GM12875 (cell line): ENCODE measurements around the gene PTH.

Experiments
- H3K4me3 ChIP-seq: one replicate; pipeline ENCODE4 v1.5.1; 2011; ENCODE audit warnings: low read depth, low read length, control low read depth
- TF ChIP-seq, protein P1 (sequence below): IDR thresholded peaks from 2 replicates; pipeline ENCODE4 v1.5.1; 2011; ENCODE audit warnings: low read depth, mild to moderate bottlenecking, control low read depth, inconsistent platforms, low read length, moderate library complexity, borderline replicate concordance; ENCODE audit not compliant: insufficient read depth

PTH gene

DNA sequence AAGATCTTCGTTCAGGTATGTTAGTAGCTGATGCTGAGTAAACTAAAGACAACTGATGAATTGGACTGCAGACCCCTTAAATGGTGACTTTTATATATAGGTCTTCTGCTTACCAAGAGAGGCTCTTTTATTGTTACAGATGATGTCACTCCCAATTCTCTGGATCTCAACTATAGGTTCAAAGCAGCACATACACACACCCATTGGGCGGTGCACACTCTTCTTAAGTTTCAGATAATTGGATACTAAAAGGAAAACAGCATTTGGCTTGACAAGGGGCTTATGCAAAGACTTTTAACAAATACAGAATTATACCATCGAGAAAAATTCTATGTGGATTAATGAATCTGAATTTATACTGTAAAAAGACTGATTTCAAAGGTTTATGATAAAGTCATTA is at the start of gene PTH:
PTH (minus strand) TSS at position 69 of the 400 bp plus-strand sequence. CDS start 3,142 bp downstream, outside the sequence.
- H3K4me3 ChIP-seq, result no peak within 1 kb of the TSS
- TF ChIP-seq, protein P1, sequence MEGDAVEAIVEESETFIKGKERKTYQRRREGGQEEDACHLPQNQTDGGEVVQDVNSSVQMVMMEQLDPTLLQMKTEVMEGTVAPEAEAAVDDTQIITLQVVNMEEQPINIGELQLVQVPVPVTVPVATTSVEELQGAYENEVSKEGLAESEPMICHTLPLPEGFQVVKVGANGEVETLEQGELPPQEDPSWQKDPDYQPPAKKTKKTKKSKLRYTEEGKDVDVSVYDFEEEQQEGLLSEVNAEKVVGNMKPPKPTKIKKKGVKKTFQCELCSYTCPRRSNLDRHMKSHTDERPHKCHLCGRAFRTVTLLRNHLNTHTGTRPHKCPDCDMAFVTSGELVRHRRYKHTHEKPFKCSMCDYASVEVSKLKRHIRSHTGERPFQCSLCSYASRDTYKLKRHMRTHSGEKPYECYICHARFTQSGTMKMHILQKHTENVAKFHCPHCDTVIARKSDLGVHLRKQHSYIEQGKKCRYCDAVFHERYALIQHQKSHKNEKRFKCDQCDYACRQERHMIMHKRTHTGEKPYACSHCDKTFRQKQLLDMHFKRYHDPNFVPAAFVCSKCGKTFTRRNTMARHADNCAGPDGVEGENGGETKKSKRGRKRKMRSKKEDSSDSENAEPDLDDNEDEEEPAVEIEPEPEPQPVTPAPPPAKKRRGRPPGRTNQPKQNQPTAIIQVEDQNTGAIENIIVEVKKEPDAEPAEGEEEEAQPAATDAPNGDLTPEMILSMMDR, result no peak

DNA sequence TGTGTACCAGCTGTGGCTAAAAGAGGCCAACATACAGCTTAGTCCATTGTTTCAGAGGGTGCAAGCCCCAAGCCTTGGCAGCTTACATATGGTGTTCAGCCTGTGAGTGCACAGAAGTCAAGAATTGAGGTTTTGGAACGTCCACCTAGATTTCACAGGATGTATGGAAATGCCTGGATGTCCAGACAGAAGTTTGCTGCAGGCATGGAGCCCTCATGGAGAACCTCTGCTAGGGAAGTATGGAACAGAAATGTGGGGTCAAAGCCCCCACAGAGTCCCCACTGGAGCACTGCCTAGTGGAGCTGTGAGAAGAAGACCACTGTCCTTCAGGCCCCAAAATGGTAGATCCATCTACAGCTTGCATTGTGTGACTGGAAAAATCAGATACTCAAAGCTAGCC is 42.2 kb upstream of the PTH start:
- H3K4me3 ChIP-seq, result no peak overlapping the region
- TF ChIP-seq, protein P1, result no peak

DNA sequence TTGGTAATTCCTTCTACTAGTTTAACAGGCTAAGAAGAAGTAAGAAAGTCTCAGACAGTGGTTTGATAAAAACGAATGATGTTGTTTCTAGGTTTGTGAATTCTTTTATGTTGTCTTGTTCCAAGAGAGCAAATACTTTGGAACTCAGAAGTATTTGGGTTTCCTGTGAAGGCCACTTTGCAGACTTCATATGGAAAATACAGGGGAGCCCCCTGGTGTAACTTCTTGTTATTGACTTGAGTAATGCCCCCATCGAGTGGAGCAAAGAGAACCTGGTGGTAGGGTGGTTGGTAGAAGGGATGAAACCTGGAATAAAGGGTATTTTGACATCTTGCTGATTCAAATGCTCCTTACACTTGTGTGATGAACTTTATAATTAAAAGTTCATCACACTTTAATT is 40.0 kb upstream of the PTH start:
- no peak overlapping the region for H3K4me3 ChIP-seq
- TF ChIP-seq, protein P1, result no peak

DNA sequence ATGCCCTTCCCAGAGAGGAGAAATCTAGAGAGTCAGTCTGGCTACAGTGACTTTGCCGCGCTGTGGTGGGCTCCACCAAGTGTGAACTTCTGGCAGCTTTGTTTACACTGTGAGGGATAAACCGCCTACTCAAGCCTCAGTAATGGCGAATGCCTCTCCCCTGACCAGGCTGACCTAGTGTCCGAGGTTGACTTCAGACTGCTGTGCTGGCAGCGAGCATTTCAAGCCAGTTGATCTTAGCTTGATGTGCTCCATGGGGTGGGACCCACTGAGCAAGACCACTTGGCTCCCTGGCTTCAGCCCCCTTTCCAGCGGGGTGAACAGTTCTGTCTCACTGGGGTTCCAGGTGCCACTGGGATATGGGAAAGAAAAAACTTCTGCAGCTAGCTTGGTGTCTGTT is 38.6 kb upstream of the PTH start:
- H3K4me3 ChIP-seq, result no peak overlapping the region
- TF ChIP-seq, protein P1, result no peak

DNA sequence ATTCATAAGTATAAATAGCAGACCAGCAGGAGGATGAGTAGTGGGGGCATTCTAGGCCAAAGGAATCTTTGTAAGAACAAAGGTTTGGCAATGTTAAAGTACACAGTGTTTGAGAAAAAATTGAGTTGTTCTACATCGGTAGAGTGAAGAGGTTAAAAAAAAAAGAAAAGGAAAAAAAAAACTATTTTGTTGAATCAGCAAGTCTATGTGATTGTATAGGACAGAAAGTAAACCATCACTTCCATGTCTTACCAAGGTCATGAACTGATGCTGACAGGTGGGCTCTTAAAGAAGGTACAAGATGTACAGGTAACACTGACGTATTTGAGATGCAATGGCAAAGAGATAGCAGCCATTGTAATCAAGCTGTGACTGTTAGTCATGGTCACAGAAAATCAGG is 29.5 kb upstream of the PTH start:
- TF ChIP-seq, protein P1, result no peak
- H3K4me3 ChIP-seq, result no peak overlapping the region

DNA sequence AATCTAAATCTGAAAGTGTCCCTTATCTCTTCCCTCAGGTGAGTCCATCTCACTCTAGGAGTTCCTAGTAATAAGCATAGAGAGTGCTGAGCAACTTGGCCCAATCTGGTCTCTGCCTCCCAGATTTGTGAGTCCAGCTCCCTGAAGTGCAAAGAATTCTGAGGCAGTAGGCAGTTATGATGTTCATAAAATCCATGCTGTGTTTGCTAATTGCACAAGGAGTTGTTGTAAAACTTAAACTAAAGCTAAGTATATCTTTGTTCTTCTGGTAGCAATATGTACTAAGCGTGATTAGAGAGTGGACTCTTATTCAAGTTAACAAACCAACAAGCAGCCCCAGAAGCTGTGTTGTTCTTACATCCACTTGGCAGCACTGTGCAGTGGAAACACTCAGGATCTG is 7.6 kb upstream of the PTH start:
- TF ChIP-seq, protein P1, result no peak
- no peak overlapping the region for H3K4me3 ChIP-seq

DNA sequence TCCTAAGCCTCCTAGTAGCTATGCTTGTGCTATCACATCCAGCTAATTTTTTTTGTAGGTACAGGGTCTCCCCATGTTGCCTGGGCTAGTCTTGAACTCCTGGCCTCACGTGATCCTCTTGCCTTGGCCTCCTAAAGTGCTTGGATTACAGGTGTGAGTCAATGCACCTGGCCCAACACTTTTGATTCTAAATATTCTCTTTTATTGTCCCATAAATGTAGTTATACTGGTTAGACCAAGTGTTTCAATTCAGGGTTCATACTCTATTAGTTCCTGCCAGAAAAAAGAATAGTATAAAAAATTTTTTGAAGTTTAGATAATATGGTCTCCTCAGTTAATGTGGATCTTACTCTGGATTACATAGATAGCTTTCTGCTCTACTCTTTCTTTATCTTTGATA is 6.7 kb upstream of the PTH start:
- TF ChIP-seq, protein P1, result no peak

More for the DNA sequence above, 6.7 kb upstream of the PTH start:
- H3K4me3 ChIP-seq, result no peak overlapping the region
